Activated B cell treated with CpG ODN at 0.5 μM for 24 hours (primary cell): ENCODE measurements around the gene ELOVL5. TPM values are rescaled to one million over a fixed set of nuclear protein-coding genes. Genes with fewer than 3 reads are reported as not detected.
A peak's percentile ranks its signal among the peaks of the same experiment; 100 is the strongest.

Source experiments
- ATAC-seq: fragments of 200-7000 bp; cut with Tn5 transposase; one replicate; pipeline ENCODE4 v1.10.0; 2021; ENCODE audit warnings: low read depth, mild to moderate bottlenecking, moderate library complexity
- CTCF ChIA-PET: fragments of 350-600 bp; sonication (Branson Sonifier 250); formaldehyde crosslinking; loops from one replicate; lab custom pipeline; 2021; ENCODE audit warnings: antibody characterized with exemption; lab: Charles Lee
- POLR2A ChIA-PET: fragments of 350-600 bp; sonication (Branson Sonifier 250); formaldehyde crosslinking; loops from one replicate; lab custom pipeline; 2021; ENCODE audit warnings: antibody characterized with exemption; lab: Charles Lee
- DNase-seq: peaks from one replicate; pipeline ENCODE4 v3.0.0; 2022
- H3K27ac Mint-ChIP-seq: one replicate; pipeline ENCODE4 v1.8.0; 2020; ENCODE audit warnings: mixed read lengths
- H3K27me3 Mint-ChIP-seq: one replicate; pipeline ENCODE4 v1.8.0; 2021; ENCODE audit warnings: mixed read lengths
- H3K36me3 Mint-ChIP-seq: one replicate; pipeline ENCODE4 v1.8.0; 2021; ENCODE audit warnings: low read depth, mixed read lengths
- H3K4me1 Mint-ChIP-seq: one replicate; pipeline ENCODE4 v1.8.0; 2021; ENCODE audit warnings: mixed read lengths
- H3K4me3 Mint-ChIP-seq: one replicate; pipeline ENCODE4 v1.8.0; 2020; ENCODE audit warnings: mild to moderate bottlenecking, mixed read lengths
- H3K9me3 Mint-ChIP-seq: one replicate; pipeline ENCODE4 v1.8.0; 2020; ENCODE audit warnings: mixed read lengths
- intact Hi-C: fragments of 100-400 bp; cut with micrococcal nuclease; formaldehyde crosslinking; loops from one replicate; pipeline ENCODE4 v1.15.1; 2024
- total RNA-seq: library from RNA; stranded (reverse); gene quantifications from 2 replicates; pipeline ENCODE4 v1.2.3, GENCODE V29; 2022
- TF ChIP-seq, protein P1 (sequence below): fragments of 200-600 bp; IDR thresholded peaks from one replicate; pipeline ENCODE4 v1.8.0; 2022; ENCODE audit warnings: antibody characterized with exemption, mild to moderate bottlenecking

Gene ELOVL5
- total RNA-seq, 1 donor from 2014 or later = 127 TPM

DNA sequence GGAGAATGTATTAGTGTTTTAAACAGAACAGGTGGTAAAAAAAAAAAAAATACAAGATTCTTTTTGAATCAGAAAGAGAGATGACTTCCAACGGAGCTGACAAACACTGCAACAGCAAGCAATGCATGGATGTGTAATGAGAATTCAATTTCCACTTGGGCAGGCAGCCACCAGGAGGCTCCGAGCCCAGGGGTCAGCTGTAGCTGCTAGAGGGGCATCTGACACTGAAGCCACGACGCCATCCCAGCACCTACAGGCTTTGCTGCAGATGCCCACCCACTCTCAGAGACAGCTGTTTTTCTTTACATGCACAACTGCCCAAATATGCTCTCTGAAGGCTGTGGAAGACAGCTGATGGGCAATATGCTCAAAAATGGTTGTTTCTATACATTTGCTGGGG is 75.4 kb downstream of the ELOVL5 start:
- Mint-ChIP-seq H3K4me3 (no peak overlapping the region), H3K27me3 (no peaks in the 10 kb centered on the region), H3K27ac (no peak overlapping the region), H3K36me3 (peaks cover 96% of the 10 kb centered on the region), H3K9me3 (no peaks in the 10 kb centered on the region), H3K4me1 (peaks cover 38% of the 10 kb centered on the region)
- CTCF ChIA-PET = interaction anchor here (0.5 to 2.0 kb wide), 8 partner anchors 14 to 138 kb away, joined by 3 to 12 read pairs (median 4); partner anchors contain the start of gene ELOVL5
- intact Hi-C loops = no loop called here
- DNase-seq = no peak
- no peak for ATAC-seq
- TF ChIP-seq, protein P1, sequence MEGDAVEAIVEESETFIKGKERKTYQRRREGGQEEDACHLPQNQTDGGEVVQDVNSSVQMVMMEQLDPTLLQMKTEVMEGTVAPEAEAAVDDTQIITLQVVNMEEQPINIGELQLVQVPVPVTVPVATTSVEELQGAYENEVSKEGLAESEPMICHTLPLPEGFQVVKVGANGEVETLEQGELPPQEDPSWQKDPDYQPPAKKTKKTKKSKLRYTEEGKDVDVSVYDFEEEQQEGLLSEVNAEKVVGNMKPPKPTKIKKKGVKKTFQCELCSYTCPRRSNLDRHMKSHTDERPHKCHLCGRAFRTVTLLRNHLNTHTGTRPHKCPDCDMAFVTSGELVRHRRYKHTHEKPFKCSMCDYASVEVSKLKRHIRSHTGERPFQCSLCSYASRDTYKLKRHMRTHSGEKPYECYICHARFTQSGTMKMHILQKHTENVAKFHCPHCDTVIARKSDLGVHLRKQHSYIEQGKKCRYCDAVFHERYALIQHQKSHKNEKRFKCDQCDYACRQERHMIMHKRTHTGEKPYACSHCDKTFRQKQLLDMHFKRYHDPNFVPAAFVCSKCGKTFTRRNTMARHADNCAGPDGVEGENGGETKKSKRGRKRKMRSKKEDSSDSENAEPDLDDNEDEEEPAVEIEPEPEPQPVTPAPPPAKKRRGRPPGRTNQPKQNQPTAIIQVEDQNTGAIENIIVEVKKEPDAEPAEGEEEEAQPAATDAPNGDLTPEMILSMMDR = no peak
- POLR2A ChIA-PET = interaction anchor here (0.9 to 1.1 kb wide), 2 partner anchors 71 to 75 kb away, joined by 3 to 4 read pairs; partner anchors contain the start of gene ELOVL5

DNA sequence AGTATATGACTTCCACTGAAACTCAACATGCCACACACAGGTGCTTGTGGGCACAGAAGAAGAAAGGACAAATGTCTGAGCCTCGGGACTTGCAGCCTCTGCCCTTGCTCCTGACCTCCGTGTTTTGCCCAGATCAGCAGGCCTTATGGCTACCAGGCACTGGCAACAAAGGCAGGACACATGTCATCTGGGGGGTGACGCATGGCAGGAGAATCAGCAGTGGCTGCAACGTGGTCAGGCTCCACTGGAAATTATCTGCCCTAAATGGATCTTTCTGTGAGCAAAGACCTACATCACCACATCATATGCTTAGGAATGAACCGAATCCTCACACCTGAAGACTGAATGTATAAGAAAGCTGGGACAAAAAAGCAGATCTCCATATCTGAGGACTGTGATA is 78.9 kb downstream of the ELOVL5 start:
- CTCF ChIA-PET = no interaction called here
- H3K27ac Mint-ChIP-seq = peak overlapping the region; percentile 53
- no peaks in the 10 kb centered on the region for H3K27me3 Mint-ChIP-seq

DNA sequence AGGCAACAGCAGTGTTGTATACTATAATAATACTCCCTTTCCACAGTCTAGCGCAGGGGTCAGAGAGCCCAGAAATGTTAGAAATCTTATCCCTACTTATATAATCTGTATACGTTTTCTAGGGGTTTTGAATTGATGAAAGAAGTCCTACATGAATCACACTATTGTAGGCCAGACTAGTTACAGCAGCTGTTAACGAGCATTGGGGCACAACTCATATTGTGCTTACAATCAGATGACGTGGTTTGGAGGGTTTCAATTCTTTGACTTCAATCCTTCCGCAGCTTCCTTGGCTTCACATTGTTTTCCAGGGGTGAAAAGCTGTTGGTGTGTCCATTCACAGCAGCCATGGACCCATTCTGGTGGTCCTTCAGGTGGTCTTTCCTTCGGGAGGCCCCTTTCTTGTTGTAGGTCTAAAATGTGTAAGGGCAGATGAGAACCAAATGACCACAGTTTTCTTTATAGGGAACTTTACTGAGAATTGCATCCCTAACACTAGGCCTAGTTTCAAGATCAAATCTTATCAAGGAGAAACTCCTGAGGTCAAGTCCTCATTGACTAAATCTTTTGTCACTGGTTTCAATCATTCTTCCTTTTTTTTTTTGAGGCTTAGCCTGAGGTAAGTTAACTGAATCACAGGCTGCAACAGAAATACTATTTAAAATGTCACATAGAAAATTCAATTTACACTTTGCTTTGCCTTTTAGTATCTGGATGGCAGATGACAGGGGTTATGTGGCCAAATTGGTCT is 79.7 kb downstream of the ELOVL5 start:
- TF ChIP-seq, protein P1 = no peak
- POLR2A ChIA-PET = no interaction called here
- CTCF ChIA-PET = no interaction called here
- ATAC-seq (no peak), DNase-seq (no peak)
- intact Hi-C loops = no loop called here
- H3K4me1 Mint-ChIP-seq = peaks cover 50% of the 10 kb centered on the region
- H3K9me3 Mint-ChIP-seq = no peaks in the 10 kb centered on the region
- H3K27me3 Mint-ChIP-seq = no peaks in the 10 kb centered on the region
- H3K4me3 Mint-ChIP-seq = no peak overlapping the region
- peaks cover 94% of the 10 kb centered on the region for H3K36me3 Mint-ChIP-seq
- H3K27ac Mint-ChIP-seq = peak overlapping the region; percentile 66

More for the DNA sequence above, 78.9 kb downstream of the ELOVL5 start:
- Mint-ChIP-seq H3K36me3 (peaks cover 94% of the 10 kb centered on the region), H3K9me3 (no peaks in the 10 kb centered on the region), H3K4me1 (peaks cover 49% of the 10 kb centered on the region), H3K4me3 (no peak overlapping the region)
- intact Hi-C loops = no loop called here
- DNase-seq = no peak
- no peak for ATAC-seq
- TF ChIP-seq, protein P1 = no peak
- POLR2A ChIA-PET = no interaction called here

DNA sequence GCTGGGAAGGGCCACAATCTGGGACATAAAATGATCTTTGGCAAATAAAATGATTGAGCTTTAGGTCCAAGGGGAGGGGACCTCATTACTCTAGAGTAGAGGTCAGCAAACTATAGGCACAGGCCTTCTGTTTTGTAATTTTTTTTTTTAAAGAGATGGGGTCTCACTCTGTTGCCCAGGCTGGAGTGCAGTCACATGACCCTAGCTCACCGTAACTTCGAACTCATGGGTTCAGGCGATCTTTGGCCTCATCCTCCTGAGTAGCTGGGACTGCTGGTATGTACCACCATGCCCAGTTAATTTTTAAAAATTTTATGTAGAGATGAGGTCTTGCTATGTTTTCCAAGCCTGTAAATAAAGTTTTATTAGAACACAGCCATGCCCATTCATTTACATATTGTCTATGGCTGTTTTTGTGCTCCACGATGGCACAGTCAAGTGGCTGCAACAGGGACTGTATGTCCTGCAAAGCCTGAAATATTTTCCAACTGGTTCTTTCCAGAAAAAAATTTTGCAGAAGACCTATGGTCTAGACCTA is 82.1 kb downstream of the ELOVL5 start:
- Mint-ChIP-seq H3K27me3 (no peaks in the 10 kb centered on the region), H3K36me3 (peaks cover 87% of the 10 kb centered on the region), H3K4me3 (no peak overlapping the region), H3K4me1 (peaks cover 51% of the 10 kb centered on the region), H3K27ac (peak overlapping the region; percentile 24), H3K9me3 (no peaks in the 10 kb centered on the region)
- intact Hi-C loops = loop anchor here (2.0 kb wide), 1 partner anchor 22 kb away; no protein-coding TSS in a partner anchor
- TF ChIP-seq, protein P1 = no peak
- ChIA-PET CTCF (interaction anchor here (1.4 kb wide), 2 partner anchors 10 to 144 kb away, joined by 3 to 5 read pairs; no protein-coding TSS in a partner anchor), POLR2A (no interaction called here)
- ATAC-seq = no peak
- no peak for DNase-seq
